Measurements from ENCODE around the gene MAEA.

Gene MAEA

DNA sequence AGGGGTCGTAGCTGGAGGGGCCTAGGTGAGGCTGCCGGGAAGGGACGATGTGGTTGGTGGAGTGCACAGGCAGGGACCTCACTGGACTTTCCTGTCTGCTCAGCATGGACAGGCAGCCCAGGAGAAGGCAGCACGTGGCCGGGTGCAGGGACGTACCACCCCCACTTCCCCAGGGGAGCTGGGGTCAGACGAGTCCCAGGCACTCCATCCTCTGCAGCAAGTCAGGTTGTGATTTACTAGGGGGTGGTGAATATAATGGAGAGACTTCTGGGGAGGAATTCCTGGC is 39.2 kb upstream of the MAEA start:
- no peak for DNase-seq

DNA sequence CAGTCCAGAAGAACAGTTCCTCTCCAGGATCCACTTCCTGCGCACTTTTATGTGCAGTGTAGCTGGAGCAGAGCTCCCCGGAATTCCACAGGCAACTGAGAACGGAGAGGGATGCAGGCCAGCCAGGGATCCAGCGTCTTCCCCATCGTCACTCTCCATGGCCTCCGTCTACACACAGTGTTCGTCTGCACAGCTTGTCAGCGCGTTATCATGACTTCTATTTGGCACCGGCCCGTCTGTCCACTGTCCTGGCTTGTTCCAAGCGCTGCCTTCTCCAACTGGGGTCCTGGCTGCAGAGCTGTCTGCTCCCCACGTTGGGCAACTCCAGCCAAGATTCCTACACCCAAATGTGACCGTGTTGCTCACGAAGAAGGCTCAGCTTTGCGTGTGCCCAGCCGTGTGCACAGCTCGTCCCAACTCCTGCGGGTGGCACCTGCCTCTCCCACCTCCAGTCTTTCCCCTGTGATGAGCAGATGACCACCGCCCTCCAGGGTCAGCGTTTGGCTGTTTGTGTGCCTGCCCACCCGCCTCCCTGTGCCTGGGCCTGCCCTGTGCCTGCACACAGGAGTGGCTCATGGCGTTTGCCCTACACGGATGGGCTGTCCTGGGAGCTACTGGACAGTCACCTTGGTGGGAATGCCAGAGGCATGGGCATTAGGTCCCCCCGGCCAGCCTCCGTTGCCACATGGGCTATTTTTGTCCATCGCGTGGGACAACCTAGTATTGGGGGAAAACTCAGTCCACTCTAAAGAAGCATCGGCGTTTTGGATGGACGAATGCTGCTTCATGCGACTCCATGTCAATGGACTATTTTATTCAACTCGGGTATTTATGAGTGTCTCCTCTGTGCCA is 38.5 kb upstream of the MAEA start:
- DNase-seq, result no peak

DNA sequence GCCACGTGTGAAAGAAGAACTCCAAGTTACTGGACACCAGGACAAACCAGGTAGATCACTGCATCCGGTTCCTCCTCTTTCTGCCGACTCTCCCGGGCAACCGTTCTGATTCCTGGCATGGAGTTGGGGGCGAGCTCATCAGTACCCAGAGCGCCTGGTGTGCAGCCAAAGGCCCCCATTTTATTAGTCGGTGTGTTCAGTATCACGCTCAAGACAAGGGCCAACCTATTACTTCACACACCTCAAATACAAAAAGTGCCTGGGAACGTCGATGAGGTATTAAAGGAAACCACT is 38.0 kb upstream of the MAEA start:
- no peak for DNase-seq

DNA sequence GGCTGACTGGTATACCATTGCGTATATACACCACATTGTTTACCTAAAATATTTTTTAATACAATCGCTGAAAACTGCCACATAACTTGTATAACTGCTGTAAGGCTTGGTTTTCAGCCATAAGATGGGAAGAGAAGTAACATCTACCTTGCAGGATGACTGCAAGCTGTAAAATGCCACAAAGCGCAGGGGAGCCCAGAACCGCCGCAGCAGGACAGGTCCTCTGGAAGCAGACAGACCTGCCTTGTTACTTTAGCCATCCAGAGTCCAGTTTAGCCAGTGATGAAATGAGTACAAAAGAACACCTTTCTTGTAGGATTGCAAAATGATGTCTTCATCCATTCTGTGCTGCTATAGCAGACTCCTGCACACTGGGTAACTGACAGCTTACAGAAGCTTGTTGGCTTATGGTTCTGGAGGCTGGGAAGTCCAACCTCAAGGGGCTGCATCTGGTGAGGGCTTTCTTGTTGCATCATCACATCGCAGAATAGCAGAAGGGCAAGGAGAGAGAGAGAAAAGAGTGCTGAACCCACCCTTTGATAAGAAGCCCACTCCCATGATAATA is 36.7 kb upstream of the MAEA start:
- DNase-seq, result no peak

DNA sequence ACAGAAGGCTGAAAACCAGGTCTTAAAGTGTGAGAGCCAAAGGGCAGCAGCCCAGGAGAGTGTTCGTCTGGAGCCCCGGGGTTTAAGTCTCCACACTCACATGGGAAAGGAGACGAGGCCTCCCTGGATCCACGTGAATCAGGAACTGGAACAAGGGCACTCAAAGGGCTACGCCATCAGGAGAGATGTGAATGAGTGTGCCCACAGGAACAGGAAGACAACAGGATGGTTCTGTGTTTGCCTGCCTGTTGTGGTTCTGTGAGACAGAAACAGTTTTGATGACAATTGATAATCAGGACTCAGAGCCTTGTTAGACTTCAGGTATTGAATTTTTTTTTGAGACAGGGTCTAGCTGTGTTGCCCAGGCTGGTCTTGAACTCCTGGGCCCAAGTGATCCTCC is 35.9 kb upstream of the MAEA start:
- no peak for DNase-seq

DNA sequence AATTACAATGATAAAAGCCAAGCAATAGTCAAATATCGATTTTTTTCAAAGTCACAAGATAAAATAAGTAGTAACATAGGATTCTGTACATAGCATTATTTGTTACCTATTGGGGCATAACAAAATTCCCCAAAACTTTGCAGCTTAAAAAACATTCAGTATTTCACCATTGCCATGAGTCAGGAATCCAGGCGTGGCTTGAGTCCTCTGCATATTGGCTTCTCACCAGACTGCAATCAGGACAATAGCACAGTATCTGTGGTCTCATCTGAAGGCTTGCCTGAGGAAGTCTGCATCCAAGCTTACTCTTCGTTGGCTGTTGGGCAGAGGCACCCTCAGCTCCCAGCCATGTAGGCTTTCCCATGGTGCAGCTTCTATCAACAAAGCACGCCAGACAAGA is 34.5 kb upstream of the MAEA start:
- no peak for DNase-seq

DNA sequence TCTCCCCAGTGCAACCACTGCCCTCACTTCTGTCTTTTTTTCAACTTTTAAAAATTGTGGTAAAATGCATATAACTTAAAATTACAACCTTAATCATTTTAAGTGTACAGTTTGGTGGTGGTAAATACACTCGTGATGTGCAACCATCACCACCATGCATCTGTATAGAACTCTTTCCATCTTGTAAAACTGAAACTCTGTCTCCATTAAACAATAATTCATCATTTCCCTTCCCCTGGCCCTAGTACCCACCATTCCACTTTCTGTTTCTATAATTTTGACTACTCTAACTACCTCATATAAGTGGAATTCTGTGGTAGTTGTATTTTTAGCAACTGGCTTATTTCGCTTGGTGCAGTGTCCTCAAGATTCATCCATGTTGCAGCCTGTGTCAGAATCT is 34.0 kb upstream of the MAEA start:
- DNase-seq, result no peak

DNA sequence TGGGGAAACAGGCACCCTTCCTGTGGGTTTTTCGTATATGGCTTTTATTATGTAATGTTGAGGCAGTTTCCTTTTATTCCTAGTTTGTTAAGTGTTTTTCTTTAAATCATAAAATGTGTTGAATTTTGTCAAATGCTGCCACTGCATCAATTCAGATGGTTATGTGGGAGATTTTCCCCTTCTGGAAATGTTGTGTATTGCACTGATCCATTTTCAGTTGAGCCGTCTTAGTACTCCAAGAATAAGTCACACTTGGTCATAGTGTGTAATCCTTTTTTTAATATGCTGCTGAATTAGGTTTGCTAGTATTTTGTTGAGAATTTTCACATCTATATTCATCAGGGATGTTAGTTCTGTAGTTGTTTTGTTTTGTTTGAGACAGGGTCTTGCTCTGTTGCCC is 31.2 kb upstream of the MAEA start:
- peak in 1 of 2 experiments; percentile 12 for DNase-seq

DNA sequence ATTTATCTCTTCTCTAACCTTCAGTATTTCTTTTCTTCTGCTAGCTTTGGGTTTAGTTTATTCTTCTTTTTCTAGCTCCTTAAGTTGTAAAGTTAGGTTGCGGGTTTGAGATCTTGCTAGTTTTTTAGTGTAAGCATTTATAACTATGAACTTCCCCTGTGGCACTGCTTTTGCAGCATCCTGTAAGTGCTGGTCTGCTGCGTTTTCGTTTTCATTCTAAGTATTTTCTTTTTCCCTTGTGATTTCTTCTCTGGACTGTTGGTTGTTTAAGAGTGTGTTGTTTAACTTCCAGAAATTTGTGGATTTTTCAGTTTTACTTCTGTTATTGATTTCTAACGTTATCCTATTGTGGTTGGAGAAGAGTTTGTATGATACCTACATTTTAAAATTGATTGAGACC is 29.7 kb upstream of the MAEA start:
- no peak for DNase-seq

DNA sequence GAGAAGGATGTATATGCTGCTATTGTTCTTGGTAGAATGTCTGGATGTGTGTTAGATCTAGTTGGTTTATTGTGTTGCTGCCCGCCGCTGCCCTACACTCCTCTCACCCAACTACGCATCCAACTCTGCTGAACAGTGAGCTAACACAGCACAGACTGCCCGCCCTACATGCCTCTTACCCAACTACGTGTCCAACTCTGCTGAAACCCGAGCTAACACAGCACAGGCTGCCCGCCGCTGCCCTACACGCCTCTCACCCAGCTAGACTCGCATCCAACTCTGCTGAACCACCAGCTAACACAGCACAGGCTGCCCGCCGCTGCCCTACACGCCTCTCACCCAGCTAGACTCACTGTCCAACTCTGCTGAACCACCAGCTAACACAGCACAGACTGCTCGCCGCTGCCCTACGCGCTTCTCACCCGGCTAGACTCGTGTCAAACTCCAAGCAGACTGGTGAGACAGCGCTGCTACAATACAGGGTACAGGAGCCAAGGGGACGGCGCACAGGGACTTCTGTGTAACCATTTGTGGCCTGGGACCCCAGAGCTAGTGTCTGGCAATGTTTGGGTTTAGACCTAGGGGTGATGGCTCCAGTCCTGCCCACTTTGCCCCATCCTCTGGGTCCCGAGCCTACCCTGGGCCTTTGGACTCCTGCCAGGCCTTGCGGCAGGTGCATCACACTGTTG is 29.1 kb upstream of the MAEA start:
- DNase-seq, result no peak

DNA sequence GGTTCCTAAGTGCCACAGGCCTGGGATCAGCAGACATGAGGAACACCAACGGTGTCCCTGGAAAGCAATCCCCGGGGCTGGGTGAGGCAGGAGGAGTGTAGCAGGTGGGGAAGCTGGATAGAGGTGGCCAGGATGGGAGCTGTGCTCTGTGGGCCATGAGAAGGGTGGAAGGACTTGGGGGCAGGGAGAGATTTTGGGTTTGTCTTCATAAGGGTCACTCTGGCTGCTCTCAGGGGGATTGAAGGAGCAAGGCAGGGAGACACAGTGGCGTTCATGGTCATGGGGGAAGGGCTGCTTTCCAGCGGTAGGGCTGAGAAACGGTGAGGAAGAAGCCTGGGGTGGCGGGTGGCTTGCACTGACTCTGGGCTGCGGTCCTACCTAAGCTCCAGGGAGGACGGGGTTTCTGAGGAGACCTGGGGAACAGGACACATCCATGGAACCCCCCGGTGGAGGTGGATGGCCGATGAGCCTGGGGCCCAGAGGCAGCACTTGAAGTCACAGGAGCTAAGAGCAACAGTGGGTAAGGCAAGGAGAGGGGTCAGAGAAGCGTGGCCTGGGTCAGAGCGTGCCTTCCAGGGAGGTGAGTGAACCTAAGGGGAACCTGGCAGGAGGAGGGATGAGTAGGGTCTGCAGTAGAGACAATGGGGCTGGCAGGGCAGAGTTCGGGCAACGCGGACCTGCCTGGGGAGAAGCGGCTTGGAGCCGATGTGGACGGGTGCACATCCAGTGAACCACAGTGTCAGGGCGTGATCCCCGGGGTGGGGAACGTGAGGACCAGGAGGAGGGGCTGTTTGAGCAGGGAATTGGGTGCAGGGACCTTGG is 28.4 kb upstream of the MAEA start:
- DNase-seq, result no peak

DNA sequence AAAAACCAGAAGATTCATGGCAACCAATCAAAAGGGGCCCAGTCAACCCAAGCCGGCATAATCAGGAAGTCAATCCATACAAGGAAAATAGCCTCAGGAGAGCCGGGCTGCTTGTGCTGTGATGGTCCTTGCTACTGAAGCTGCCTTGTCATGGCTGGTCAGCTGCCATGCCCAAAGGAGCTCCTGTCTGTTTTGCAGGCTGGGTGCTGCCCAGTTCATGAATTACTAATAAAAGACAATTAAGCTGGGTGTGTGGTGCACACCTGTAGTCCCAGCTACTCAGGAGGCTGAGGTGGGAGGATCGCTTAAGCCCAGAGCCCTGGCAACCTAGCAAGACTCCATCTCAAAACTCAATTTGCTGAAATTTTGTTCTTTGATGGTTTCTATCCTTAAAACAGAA is 24.7 kb upstream of the MAEA start:
- DNase-seq, result no peak

DNA sequence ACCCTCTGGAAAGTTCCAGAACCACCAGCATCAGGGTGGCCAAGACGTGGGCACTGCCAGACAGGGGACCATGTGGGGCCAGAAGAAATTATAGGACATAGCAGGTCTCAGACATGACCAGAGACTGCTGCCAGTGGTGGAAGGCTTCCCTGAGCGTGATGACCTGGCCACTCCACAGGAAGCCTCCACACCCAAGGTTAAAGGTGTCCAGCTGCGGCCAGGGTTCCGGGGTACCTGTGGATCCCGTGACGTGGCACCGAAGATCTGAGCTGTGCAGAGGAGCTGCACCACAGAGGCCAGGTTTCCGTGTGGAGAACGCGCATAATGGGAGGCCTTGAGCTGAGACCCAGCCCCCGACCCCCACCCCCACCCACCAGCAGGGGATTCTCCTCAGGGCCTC is 24.3 kb upstream of the MAEA start:
- no peak for DNase-seq

DNA sequence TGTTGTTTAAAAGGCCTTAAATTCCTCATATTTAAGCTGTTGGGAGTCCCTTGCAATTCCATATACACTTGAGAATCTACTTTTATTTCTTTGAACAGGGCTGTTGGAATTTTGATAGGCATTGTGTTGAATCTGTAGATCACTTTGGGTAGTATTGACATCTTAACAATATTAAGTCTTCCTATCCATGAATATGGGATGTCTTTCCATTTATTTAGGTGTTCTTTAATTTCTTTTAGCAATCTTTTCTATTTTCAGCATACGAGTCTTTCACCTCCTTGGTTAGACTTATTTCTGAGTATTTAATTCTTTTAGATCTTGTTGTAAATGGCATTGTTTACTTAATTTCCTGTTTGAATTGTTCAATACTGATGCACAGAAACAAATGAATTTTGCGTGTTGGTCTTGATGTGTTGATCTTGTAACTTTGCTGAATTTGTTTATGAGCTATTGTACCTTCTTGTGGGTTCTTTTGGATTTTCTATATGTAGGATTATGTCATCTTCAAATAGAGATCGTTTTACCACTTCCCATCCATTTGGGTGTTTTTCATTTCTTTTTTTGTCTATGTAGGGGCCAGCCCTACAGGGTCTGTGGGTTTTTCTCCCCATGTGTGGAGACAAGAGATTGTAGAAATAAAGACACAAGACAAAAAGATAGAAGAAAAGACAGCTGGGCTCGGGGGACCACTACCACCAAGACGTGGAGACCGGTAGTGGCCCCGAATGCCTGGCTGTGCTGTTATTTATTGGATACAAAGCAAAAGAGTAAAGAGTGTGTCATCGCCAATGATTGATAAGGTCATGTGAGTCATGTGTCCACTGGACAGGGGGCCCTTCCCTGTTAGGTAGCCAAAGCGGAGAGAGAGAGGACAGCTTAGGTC is 22.6 kb upstream of the MAEA start:
- DNase-seq, result no peak

DNA sequence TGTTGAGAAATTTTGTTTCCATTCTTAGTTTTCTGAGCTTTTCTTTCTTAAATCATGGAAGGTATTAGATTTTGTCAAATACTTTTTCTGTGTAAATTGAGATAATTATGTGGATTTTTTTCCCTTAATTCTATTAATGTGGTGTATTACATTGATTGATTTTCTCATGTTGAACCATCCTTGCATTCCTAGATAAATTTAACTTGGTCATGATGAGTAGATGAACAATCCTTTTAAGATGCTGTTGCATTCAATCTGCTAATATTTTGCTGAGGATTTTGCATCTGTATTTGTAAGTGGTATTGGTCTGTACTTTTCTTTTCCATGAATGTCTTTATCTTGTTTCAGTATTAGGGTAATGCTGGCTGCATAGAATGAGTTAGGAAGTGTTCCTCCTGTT is 20.5 kb upstream of the MAEA start:
- DNase-seq, result no peak

DNA sequence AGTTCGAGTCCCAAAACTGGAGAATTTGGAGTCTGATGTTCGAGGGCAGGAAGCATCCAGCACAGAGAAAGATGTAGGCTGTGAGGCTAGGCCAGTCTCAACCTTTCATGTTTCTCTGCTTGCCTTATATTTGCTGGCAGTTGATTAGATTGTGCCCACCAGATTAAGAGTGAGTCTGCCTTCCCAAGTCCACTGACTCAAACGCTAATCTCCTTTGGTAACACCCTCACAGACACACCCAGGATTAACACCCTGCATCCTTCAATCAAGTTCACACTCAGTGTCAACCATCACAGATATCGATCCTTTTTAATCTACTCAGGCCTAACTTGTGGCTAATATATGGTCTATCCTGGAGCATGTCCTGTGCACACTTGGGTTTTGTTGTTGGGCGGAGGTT is 18.0 kb upstream of the MAEA start:
- no peak for DNase-seq

DNA sequence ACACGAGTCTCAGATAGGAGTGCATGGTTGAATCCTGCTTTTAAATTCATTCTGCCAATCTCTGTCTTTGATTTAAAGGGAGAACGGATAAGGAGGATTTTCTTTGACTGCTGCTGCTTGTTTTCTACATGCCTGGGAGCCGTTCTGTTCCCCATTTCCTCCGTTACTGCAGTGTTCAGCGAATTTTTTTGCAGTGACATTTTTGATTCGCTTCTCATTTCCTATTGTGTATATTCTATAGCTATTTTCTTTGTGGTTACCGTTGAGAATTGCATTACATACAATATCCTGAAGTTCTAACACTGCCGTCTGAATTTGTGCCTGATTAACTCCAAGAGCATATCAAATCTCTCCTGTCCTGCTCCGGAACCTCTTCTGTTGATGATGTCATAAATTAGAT is 14.8 kb upstream of the MAEA start:
- no peak for DNase-seq

DNA sequence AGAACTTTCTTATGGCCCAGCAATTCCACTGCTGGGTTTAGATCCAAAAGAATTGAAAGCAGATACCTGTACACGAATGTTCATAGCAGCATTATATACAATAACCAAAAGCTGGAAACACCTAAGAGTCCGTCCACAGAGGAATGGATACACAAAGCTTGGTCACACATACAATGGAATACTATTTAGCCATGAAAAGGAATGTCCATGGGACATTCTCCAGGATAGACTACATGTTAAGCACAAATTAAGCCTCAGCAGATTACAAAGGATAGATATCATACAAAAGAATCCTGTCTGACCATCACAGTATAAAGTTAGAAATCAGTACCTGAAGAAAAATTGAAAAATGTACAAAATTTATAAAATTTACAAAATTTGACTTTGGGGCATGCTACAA is 12.7 kb upstream of the MAEA start:
- no peak for DNase-seq

DNA sequence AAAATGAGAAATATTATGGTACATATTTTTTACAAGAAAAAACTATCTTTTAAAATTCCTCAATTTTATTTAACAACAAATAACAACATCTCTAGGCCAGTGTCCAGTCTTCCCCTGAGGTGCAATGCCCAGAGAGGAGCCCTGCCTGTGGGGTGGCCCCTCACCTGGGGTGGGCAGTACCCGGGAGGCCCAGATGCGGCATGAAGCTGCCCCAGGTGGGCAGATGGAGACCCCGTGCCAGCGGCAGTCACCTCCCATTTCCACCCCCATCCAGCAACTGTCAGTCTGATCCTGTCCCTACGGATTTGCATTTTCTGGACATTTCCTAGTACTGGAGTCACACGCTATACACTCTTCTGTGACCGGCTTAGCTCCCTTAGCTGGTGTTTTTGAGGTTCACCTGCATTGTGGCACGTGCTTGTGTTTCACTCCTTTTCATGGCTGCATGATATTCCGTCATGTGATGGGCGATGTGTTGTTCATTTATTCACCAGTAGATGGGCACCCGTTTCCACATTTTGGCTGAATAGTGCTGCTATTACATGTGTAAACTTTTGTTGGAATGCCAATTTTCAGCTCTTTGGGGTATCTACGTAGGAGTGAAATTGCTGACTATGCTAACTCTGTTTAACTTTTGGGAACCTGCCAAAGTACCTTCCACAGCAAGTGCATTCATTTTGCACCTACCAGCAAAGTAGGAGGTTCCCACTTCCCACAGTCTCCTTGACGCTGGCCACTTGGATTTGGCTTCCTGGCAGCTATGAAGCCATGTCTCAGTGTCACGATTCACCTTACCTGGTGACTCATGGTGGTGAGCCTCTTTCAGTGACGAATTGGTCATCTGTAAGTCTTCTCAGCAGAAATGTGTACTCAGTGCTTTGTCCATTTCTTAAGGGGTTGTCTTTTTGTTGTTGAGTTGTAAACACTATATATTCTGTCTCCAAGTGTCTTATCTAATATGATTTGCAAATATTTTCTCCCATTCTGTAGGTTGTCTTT is 11.7 kb upstream of the MAEA start:
- DNase-seq, result no peak

DNA sequence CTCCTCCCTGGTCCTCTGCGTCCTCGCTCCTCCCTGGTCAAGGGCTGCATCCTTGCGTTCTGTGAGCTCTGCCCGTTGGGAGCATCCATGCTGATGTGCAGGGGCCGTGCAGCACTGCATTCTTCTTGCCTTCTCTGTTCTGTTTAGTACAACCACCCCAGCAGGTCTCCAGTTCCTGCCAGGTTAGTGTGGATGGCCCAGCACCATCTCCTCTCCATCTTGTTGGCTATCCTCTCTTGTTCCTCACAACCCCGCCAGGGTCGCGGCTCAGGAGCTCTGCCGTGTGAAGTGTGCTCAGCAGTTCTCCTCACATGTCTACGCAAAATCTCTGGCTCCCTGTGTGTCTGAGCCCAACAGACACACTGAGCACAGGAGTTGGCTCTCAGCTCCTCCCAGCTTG is 10.4 kb upstream of the MAEA start:
- no peak for DNase-seq

DNA sequence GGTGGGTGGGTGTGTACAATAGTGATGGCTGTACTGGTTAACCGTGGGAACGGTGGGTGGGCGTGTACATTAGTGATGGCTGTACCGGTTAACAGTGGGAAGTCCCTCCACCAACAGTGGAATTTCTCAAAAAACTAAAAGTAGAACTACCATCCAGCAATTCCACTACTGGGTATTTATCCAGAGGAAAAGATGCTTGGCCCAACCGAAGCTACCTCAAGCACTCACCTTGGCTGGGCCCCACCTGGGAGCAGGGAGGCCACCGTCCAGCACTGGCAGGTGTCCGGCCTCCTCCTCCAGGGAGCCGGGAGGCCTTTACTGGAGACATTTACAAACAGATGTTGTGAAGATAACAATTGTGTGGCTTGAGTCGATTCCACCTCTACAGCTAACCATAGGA is 6.0 kb upstream of the MAEA start:
- no peak for DNase-seq
